ENCODE data around the gene HOXD13.

The HOXD13 gene

DNA sequence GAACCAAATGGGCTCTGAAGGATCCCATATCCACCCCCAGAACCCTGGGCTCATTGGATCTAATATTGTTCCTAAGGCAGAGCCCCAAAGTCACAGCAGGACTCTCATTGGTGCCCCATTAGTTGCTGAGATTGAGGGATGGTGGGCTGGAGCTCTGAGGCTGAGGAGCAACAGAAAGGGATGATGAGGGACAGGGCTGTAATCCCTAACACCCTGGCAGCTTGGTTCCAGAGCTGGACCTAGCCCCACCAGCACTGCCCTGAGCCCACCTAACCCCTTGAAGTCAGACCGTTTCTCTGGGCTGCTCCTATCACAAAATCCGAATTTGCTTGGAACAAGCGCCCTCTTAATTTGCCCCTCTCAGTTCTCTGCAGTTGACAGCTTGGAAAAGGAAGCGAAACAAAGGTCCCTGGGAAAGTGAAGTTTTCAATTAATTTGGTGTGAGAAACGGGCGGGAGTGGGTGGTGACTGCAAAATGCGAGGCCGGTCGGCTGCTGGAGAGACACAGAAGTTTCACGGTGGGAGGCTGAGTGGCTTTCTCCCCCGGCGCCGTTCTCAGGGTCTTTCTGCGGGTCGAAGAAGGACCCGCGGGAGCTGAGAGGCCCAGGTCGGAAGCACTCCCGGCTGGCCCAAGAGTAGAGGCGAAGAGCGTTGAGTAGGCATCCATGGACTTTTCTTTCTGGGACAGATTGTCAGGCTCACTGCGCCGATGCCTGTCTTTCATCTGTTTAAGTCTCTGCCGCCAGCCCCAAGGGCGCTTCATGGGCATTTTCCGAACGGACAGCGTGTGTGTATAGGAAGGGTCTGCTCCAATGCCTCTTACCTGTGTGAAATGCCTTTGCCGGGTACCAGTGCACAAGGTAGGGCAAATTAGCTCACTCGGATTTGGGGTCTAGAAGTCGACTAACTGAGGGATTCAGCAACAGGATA, 927 bp upstream of the HOXD13 start:
- TF ChIP-seq ZFX (IDR thresholded peaks at IDR 0.05) (no peak), CTCF (conservative IDR thresholded peaks at IDR 0.05) (no peak)

DNA sequence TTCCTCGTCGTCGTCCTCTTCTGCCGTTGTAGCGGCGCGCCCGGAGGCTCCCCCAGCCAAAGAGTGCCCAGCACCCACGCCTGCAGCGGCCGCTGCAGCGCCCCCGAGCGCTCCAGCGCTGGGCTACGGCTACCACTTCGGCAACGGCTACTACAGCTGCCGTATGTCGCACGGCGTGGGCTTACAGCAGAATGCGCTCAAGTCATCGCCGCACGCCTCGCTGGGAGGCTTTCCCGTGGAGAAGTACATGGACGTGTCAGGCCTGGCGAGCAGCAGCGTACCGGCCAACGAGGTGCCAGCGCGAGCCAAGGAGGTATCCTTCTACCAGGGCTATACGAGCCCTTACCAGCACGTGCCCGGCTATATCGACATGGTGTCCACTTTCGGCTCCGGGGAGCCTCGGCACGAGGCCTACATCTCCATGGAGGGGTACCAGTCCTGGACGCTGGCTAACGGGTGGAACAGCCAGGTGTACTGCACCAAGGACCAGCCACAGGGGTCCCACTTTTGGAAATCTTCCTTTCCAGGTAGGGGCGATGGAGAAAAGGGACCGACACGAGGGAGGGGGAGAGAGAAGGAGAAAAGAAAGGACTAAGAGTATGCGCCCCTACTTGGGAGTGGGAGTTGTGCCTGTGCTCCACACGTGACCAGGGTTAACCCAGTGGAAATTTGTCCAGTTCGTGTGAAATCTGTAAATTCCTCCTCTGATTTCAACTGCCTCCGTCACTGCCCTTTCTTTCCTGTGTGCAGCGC, 800 bp downstream of the HOXD13 start:
- peak overlapping the region; percentile 34 for H3K27ac ChIP-seq

More for the DNA sequence above, 927 bp upstream of the HOXD13 start:
- no peak overlapping the region for H3K27ac ChIP-seq

GRCh38 chr2:176093898-176094249, 1.4 kb downstream of the HOXD13 start:
- H3K27ac ChIP-seq, result no peak overlapping the region
- TF ChIP-seq CTCF (conservative IDR thresholded peaks at IDR 0.05) (no peak), ZFX (IDR thresholded peaks at IDR 0.05) (no peak)

More for the DNA sequence above, 800 bp downstream of the HOXD13 start:
- TF ChIP-seq ZFX (IDR thresholded peaks at IDR 0.05), result no peak
- peak; percentile 41 for TF ChIP-seq CTCF (conservative IDR thresholded peaks at IDR 0.05)

DNA sequence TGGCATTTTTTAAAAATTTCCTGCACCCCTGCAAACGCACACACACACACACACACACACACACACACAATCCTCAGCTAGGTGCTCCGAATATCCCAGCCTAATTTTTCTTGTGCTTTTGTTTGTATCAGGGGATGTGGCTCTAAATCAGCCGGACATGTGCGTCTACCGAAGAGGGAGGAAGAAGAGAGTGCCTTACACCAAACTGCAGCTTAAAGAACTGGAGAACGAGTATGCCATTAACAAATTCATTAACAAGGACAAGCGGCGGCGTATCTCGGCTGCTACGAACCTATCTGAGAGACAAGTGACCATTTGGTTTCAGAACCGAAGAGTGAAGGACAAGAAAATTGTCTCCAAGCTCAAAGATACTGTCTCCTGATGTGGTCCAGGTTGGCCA, 1.8 kb downstream of the HOXD13 start:
- no peak overlapping the region for H3K27ac ChIP-seq
- TF ChIP-seq ZFX (IDR thresholded peaks at IDR 0.05) (no peak), CTCF (conservative IDR thresholded peaks at IDR 0.05) (no peak)

- TF ChIP-seq ZFX (IDR thresholded peaks at IDR 0.05) (no peak), CTCF (conservative IDR thresholded peaks at IDR 0.05) (no peak)
- no peak overlapping the region for H3K27ac ChIP-seq
These were observed 2.9 kb downstream of the HOXD13 start for GRCh38 chr2:176095421-176095820.

DNA sequence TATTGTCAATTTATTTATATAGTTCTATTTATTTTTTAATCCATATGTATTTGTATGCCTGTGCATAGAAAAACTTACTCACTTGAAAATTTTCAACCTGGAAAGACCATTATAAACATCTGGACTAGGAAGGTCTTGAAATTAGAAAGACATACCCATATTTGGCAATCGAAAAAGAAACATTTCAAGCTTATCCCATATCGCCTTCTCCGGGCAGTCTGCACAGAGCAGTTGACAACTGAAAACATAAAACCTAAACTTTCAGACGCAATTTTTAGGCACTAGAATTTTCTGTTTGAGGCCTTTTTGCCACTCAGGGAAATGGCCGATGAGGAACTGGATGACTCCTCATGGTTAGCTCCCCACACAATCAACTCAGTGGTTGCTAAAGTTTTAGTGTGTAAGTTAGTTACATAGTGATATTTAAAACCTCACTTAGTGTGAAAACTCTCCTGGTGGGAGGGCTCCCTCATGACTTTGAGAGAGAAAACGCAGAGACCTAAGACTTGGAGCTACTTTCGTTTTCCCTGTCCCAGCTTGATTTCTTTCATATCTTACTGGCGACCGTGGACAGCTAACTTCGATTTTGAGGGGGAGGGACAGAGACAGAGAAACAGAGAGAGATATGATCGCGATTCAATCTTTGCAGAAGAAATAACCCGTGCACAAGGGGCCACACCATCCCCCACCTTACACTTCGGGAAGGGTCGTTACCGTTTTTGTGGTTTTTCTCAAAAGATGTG, 3.9 kb downstream of the HOXD13 start:
- TF ChIP-seq ZFX (IDR thresholded peaks at IDR 0.05) (no peak), CTCF (conservative IDR thresholded peaks at IDR 0.05) (no peak)
- H3K27ac ChIP-seq, result no peak overlapping the region
